T-cell (primary cell): ENCODE measurements around the gene IST1. TPM values are rescaled to one million over a fixed set of nuclear protein-coding genes. Genes with fewer than 3 reads are reported as not detected.
"Not testable (repeated sequence)": the region's sequence is repeated elsewhere in the genome, so short reads cannot be mapped to it uniquely, and the experiment has no call there.

Experiments used
- ATAC-seq, 4 experiments: fragments of 200-7000 bp in 3 of 4; fragments of 150-1000 bp in 1 of 4; cut with Tn5 transposase; replicated peaks in 1 of 4; 1 replicate in 3 of 4; 2 replicates in 1 of 4; pipeline ENCODE4 v1.10.0; 2021; ENCODE audit warnings: moderate library complexity in 3 of 4, mild to moderate bottlenecking in 2 of 4, moderate number of reproducible peaks in 1 of 4
- CTCF ChIA-PET, 2 donors: fragments of 300-600 bp; sonication (Branson Sonifier 250); formaldehyde crosslinking; loops; one replicate each; lab custom pipeline; 2022; ENCODE audit warnings: antibody characterized with exemption in 2 of 2; lab: Charles Lee
- POLR2A ChIA-PET, 2 donors: fragments of 300-600 bp; sonication (Branson Sonifier 250); formaldehyde crosslinking; loops; one replicate each; lab custom pipeline; 2022; ENCODE audit warnings: antibody characterized with exemption in 2 of 2; lab: Charles Lee
- DNase-seq, 35 experiments: peaks; one replicate each; pipeline versions ENCODE4 v3.0.0 to v3.0.0-alpha.2; 2013 to 2023
- H3K27ac ChIP-seq: one replicate; pipeline ENCODE4 v1.5.1; 2013; ENCODE audit warnings: low read length
- H3K27me3 ChIP-seq, 2 experiments: replicated peaks in 1 of 2; 1 replicate in 1 of 2; 2 replicates in 1 of 2; pipeline versions ENCODE4 v1.6.1 to v1.7.0; 2013; ENCODE audit warnings: low read length in 1 of 2, mixed read lengths in 1 of 2; ENCODE audit not compliant: control insufficient read depth in 2 of 2, insufficient read depth in 2 of 2; ENCODE audit errors: extremely low read depth in 1 of 2
- H3K36me3 ChIP-seq, 2 donors: 1 replicate in 1 of 2; 2 replicates in 1 of 2; pipeline versions ENCODE4 v1.6.1 to v1.7.0; 2013; ENCODE audit warnings: low read length in 1 of 2; ENCODE audit not compliant: control insufficient read depth in 2 of 2, insufficient read depth in 1 of 2; ENCODE audit errors: extremely low read depth in 1 of 2
- H3K4me1 ChIP-seq, 2 experiments: 1 replicate in 1 of 2; 2 replicates in 1 of 2; pipeline versions ENCODE4 v1.6.1 to v1.7.0; 2013; ENCODE audit warnings: low read length in 2 of 2, mixed read lengths in 1 of 2; ENCODE audit not compliant: insufficient read depth in 2 of 2, control insufficient read depth in 1 of 2; ENCODE audit errors: extremely low read depth in 1 of 2
- H3K4me3 ChIP-seq, 2 donors: 1 replicate in 1 of 2; 2 replicates in 1 of 2; pipeline versions ENCODE4 v1.5.1 to v1.7.0; 2013; ENCODE audit warnings: mild to moderate bottlenecking in 2 of 2, low read length in 1 of 2, moderate library complexity in 1 of 2; ENCODE audit not compliant: control insufficient read depth in 1 of 2; ENCODE audit errors: extremely low read depth in 1 of 2
- H3K9me3 ChIP-seq: 2 replicates; pipeline ENCODE4 v1.7.0; 2013
- H3K27ac Mint-ChIP-seq, 2 donors: one replicate each; pipeline ENCODE4 v1.8.0; 2020 to 2021; ENCODE audit warnings: mild to moderate bottlenecking in 2 of 2, mixed read lengths in 2 of 2
- H3K27me3 Mint-ChIP-seq, 2 donors: one replicate each; pipeline ENCODE4 v1.8.0; 2021 to 2022; ENCODE audit warnings: mixed read lengths in 2 of 2
- H3K36me3 Mint-ChIP-seq: one replicate; pipeline ENCODE4 v1.8.0; 2021; ENCODE audit warnings: mixed read lengths
- H3K4me1 Mint-ChIP-seq, 3 donors: one replicate each; pipeline ENCODE4 v1.8.0; 2020 to 2022; ENCODE audit warnings: mixed read lengths in 3 of 3, mild to moderate bottlenecking in 1 of 3
- H3K4me3 Mint-ChIP-seq, 3 donors: one replicate each; pipeline ENCODE4 v1.8.0; 2020 to 2022; ENCODE audit warnings: mild to moderate bottlenecking in 3 of 3, mixed read lengths in 3 of 3, moderate library complexity in 3 of 3
- H3K9me3 Mint-ChIP-seq, 3 donors: one replicate each; pipeline ENCODE4 v1.8.0; 2020 to 2022; ENCODE audit warnings: mixed read lengths in 3 of 3
- WGBS: methylation state at CpG from one replicate; pipeline ENCODE4 v1.1.5; 2013; ENCODE audit warnings: missing lambda C conversion rate; ENCODE audit not compliant: insufficient coverage; 5-methylcytosine and 5-hydroxymethylcytosine counted together
- total RNA-seq, 35 experiments: library from RNA in 6 of 35; stranded (reverse) in 6 of 35; fragments of 120-200 nt in 1 of 35; gene quantifications; one replicate each; pipeline versions ENCODE4 v1.2.1 to v1.2.4 and lab custom pipeline; 2013 to 2026

Gene IST1
- total RNA-seq, 5 donors from 2014 or later (not counting 1 experiment from before 2014, with no cell fraction given), result 249 to 278 (median 263) TPM

DNA sequence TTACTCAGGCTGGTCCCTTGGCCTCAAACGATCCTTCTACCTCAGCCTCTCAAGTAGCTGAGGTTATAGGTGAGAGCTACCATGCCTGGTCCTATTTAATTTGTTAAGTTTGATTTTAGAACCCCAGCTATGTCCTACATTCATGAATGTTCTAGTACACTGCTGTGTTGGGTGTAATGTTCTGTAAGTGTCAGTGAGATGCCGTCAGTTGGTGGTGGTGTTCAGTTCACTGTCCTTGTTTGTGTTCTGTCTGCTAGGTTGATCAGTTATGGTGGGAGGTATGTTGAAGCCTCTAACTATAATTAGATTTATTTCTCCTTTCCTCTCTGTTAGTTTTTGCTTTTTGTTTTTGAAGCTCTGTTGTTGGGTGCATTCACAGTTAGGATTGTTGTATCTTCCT lies 8.3 kb downstream of the IST1 start:
- no peaks in the 10 kb centered on the region for H3K27me3 Mint-ChIP-seq
- peaks cover 7% of the 10 kb centered on the region for H3K36me3 Mint-ChIP-seq
- H3K27ac Mint-ChIP-seq, result peak overlapping the region; percentile 49 to 61
- Histone ChIP-seq H3K27me3 (no peaks in the 10 kb centered on the region), H3K36me3 (peaks cover 0 to 5% of the 10 kb centered on the region in 2 donors), H3K27ac (no peak overlapping the region), H3K4me3 (no peak overlapping the region), H3K4me1 (peaks cover 10 to 62% of the 10 kb centered on the region in 2 experiments), H3K9me3 (no peaks in the 10 kb centered on the region)
- H3K9me3 Mint-ChIP-seq, result no peaks in the 10 kb centered on the region
- peaks cover 87 to 93% (median 90%) of the 10 kb centered on the region in 3 donors for H3K4me1 Mint-ChIP-seq
- CTCF ChIA-PET, result interaction anchor here in 1 of 2 donors (0.6 kb wide), 1 partner anchor 116 kb away, joined by 3 read pairs; no protein-coding TSS in a partner anchor
- WGBS, result no CpG with 5 or more reads among the region's 2 CpGs
- POLR2A ChIA-PET, result interaction anchor here in 1 of 2 donors (1.1 kb wide), 1 partner anchor 143 kb away, joined by 3 read pairs; no protein-coding TSS in a partner anchor
- ATAC-seq, result no peak
- DNase-seq, result no peak
- H3K4me3 Mint-ChIP-seq, result peak overlapping the region in 2 of 3 donors; percentile 39 to 42

DNA sequence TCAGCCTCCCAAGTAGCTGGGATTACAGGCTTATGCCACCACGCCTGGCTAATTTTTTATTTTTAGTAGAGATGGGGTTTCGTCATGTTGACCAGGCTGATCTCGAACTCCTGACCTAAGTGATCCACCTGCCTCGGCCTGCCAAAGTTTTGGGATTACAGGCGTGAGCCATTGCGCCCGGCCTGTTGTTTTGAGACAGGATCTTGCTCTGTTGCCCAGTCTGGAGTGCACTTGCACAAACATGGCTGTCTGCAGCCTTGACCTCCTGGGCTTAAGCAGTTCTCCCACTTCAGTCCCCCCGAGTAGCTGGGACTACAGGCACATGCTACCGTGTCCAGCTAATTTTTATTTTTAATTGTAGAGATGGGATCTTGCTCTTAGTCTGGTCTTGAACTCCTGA lies 8.9 kb downstream of the IST1 start:
- H3K27ac Mint-ChIP-seq, result peak overlapping the region in 1 of 2 donors; percentile 61
- POLR2A ChIA-PET, result interaction anchor here in 1 of 2 donors (0.6 to 1.1 kb wide), 2 partner anchors 144 to 421 kb away, joined by 3 read pairs; no protein-coding TSS in a partner anchor

DNA sequence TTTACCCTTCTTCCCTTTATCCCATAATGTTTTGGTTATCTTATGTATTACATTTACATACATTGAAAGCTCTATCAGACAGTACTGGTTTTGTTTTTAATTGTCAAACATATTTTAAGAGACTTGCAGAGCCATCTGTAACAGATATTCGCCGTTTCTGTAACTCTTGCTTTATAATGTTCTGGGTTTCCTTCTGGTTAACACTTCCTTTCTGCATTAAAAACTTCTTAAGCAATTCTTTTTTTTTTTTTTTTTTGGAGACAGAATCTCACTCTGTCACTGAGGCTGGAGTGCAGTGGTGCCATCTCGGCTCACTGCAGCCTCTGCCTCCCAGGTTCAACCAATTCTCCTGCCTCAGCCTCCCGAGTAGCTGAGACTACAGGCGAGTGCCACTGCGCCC lies 10.4 kb downstream of the IST1 start:
- H3K9me3 Mint-ChIP-seq, H3K36me3 ChIP-seq, H3K9me3 ChIP-seq, H3K27me3 Mint-ChIP-seq, H3K27ac ChIP-seq, H3K27me3 ChIP-seq, DNase-seq, H3K4me3 ChIP-seq, POLR2A ChIA-PET: not testable (repeated sequence)
- CTCF ChIA-PET, result interaction anchor here (0.7 to 1.0 kb wide), 3 partner anchors 17 to 79 kb away, joined by 3 to 4 read pairs (median 3); no protein-coding TSS in a partner anchor
- peak in 3 of 4 experiments; percentile 16 to 44 (median 43) for ATAC-seq
- H3K4me1 ChIP-seq, result peaks cover 8 to 56% of the 10 kb centered on the region in 2 experiments
- peaks cover 10% of the 10 kb centered on the region for H3K36me3 Mint-ChIP-seq
- peaks cover 86 to 91% (median 90%) of the 10 kb centered on the region in 3 donors for H3K4me1 Mint-ChIP-seq
- H3K27ac Mint-ChIP-seq, result peak overlapping the region; percentile 29 to 40
- no CpG with 5 or more reads among the region's 6 CpGs for WGBS
- peak overlapping the region; percentile 4 to 54 (median 39) for H3K4me3 Mint-ChIP-seq

More for the DNA sequence above, 8.9 kb downstream of the IST1 start:
- DNase-seq (no peak), ATAC-seq (no peak)
- CTCF ChIA-PET, result no interaction called here
- Histone ChIP-seq H3K9me3 (no peaks in the 10 kb centered on the region), H3K27me3 (no peaks in the 10 kb centered on the region), H3K27ac (no peak overlapping the region), H3K4me3 (no peak overlapping the region), H3K36me3 (peaks cover 0 to 7% of the 10 kb centered on the region in 2 donors), H3K4me1 (peaks cover 10 to 61% of the 10 kb centered on the region in 2 experiments)
- 94% methylated on average over 7 of the region's 9 CpGs for WGBS
- Mint-ChIP-seq H3K9me3 (no peaks in the 10 kb centered on the region), H3K4me1 (peaks cover 88 to 91% (median 91%) of the 10 kb centered on the region in 3 donors), H3K36me3 (peaks cover 9% of the 10 kb centered on the region), H3K4me3 (peak overlapping the region in 2 of 3 donors; percentile 2 to 39), H3K27me3 (no peaks in the 10 kb centered on the region)

DNA sequence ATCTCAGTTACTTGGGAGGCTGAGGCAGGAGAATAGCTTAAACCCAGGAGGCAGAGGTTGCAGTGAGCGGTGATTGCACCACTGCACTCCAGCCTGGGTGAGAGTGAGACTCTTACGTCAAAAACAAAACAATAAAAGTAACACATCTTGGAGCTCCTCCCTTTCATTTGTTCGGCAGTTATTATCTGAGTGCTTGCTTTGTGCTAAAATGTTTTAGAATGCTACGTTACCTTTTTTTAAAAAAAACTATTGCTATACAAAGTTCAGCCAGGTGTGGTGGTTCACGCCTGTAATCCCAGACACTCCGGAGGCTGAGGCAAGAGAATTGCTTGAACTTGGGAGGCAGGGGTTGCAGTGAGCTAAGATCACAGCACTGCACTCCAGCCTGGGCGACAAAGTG lies 15.8 kb downstream of the IST1 start:
- H3K27me3 Mint-ChIP-seq, result no peaks in the 10 kb centered on the region
- no peak overlapping the region for H3K4me3 ChIP-seq
- H3K9me3 Mint-ChIP-seq, result no peaks in the 10 kb centered on the region
- H3K27ac Mint-ChIP-seq, result no peak overlapping the region
- peaks cover 5 to 44% of the 10 kb centered on the region in 2 experiments for H3K4me1 ChIP-seq
- no peak for DNase-seq
- POLR2A ChIA-PET, result interaction anchor here in 1 of 2 donors (0.7 to 1.2 kb wide), 2 partner anchors 9 to 62 kb away, joined by 3 to 4 read pairs; no protein-coding TSS in a partner anchor
- no CpG with 5 or more reads among the region's 7 CpGs for WGBS
- no peaks in the 10 kb centered on the region for H3K27me3 ChIP-seq
- no peak overlapping the region for H3K4me3 Mint-ChIP-seq
- H3K27ac ChIP-seq, result no peak overlapping the region
- no peaks in the 10 kb centered on the region for H3K9me3 ChIP-seq
- H3K4me1 Mint-ChIP-seq, result peaks cover 81 to 95% (median 87%) of the 10 kb centered on the region in 3 donors
- H3K36me3 Mint-ChIP-seq, result peaks cover 23% of the 10 kb centered on the region
- CTCF ChIA-PET, result no interaction called here
- peaks cover 4 to 14% of the 10 kb centered on the region in 2 donors for H3K36me3 ChIP-seq
- ATAC-seq, result no peak

DNA sequence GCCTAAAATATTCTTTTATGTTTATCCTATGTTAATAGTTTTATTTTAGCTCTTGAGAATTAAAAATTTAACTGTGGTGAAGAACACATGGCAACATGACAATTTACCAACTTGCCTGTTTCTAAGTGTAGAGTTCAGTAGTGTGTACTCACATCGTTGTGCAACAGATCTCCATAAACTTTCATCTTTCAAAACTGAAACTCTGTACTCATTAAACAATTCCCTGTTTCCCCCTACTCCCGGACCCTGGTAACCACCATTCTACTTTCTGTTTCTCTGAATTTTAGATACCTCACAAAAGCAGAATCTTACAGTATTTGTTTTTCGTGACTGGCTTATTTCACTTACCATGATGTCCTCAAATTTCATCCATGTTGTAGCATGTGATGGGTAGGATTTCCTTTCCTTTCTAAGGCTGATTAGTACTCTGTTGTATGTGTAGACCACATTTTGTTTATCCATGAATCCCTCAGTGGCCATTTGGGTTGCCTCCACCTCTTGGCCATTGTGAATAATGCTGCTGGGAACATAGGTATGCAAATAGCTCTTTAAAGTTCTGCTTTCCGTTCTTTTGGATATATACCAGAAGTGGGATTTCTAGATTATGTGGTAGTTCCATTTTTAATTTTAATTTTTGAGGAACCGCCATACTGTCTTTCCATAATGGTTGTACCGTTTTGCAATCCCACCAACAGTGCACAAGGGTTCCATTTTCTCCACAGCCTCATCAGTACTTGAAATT lies 17.4 kb downstream of the IST1 start:
- 18% methylated on average over 2 of the region's 6 CpGs for WGBS
- ATAC-seq, result no peak
- Mint-ChIP-seq H3K27ac (no peak overlapping the region), H3K36me3 (peaks cover 38% of the 10 kb centered on the region), H3K27me3 (no peaks in the 10 kb centered on the region), H3K9me3 (no peaks in the 10 kb centered on the region), H3K4me3 (peak overlapping the region in 1 of 3 donors; percentile 12), H3K4me1 (peaks cover 79 to 93% (median 87%) of the 10 kb centered on the region in 3 donors)
- Histone ChIP-seq H3K27ac (no peak overlapping the region), H3K9me3 (no peaks in the 10 kb centered on the region), H3K27me3 (no peaks in the 10 kb centered on the region), H3K4me3 (no peak overlapping the region), H3K36me3 (peaks cover 10 to 22% of the 10 kb centered on the region in 2 donors), H3K4me1 (peaks cover 0 to 35% of the 10 kb centered on the region in 2 experiments)
- no peak for DNase-seq
- CTCF ChIA-PET, result no interaction called here
- POLR2A ChIA-PET, result interaction anchor here in 1 of 2 donors (1.0 kb wide), 1 partner anchor 21 kb away, joined by 4 read pairs; no protein-coding TSS in a partner anchor

DNA sequence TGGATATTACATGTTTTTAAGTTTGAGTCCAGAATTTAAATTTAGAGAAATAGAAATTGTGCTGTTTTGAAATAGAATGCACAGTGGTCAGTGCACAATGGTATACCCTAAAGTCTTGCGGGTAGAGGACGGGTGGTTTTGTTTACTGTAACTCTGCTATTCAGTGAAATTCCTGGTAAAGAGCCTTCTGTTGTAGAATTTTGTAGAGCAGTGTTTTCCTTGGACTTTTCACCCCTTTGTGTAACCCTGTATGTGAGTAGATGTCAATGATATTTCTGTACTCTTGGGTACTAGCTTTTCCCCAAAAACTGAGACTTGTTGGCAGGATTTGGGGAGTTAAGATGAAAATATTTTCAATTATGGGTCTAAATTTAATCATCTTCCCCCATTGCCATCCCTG lies 19.5 kb downstream of the IST1 start:
- no peak overlapping the region for H3K4me3 ChIP-seq
- no peaks in the 10 kb centered on the region for H3K9me3 ChIP-seq
- DNase-seq (no peak), ATAC-seq (no peak)
- POLR2A ChIA-PET, result no interaction called here
- Mint-ChIP-seq H3K4me1 (peaks cover 66 to 78% (median 75%) of the 10 kb centered on the region in 3 donors), H3K27me3 (no peaks in the 10 kb centered on the region), H3K9me3 (no peaks in the 10 kb centered on the region), H3K27ac (peak overlapping the region; percentile 48 to 52), H3K4me3 (peak overlapping the region in 1 of 3 donors; percentile 28), H3K36me3 (peaks cover 50% of the 10 kb centered on the region)
- WGBS, result 94% methylated on average over 2 of the region's 2 CpGs
- no peaks in the 10 kb centered on the region for H3K27me3 ChIP-seq
- peaks cover 10 to 38% of the 10 kb centered on the region in 2 donors for H3K36me3 ChIP-seq
- CTCF ChIA-PET, result no interaction called here
- no peak overlapping the region for H3K27ac ChIP-seq
- H3K4me1 ChIP-seq, result peaks cover 0 to 21% of the 10 kb centered on the region in 2 experiments
